ENCODE measurements around the gene PLCB4.

Gene PLCB4

GRCh38 chr20:9508240-9508661 is 439.4 kb downstream of the PLCB4 start:
- DNase-seq: no peak

DNA sequence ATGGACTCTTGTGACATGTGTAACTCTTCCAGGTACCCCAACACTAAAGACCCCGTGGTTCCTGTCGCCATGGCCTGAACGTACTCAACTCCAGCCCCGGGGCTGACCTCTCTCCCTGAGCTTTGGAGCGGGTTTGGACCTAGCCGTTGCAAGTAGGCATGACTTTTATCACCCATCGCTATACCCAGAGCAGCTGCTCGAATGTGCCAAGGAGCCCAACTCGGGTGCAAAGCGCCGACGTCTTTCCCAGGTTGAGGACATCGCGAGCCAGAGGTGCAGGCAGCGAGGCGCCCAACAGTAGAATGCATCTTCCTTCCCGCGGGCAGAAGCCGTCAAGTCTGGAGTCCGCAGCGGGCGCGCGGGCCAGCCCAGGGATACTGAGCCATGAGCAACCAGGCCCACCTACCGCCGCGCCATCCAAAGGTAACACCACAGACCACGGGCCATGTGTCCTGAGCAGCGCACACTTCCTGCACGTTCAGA is 439.9 kb downstream of the PLCB4 start:
- no peak for DNase-seq

GRCh38 chr20:9509246-9509645 is 440.4 kb downstream of the PLCB4 start:
- DNase-seq: no peak

DNA sequence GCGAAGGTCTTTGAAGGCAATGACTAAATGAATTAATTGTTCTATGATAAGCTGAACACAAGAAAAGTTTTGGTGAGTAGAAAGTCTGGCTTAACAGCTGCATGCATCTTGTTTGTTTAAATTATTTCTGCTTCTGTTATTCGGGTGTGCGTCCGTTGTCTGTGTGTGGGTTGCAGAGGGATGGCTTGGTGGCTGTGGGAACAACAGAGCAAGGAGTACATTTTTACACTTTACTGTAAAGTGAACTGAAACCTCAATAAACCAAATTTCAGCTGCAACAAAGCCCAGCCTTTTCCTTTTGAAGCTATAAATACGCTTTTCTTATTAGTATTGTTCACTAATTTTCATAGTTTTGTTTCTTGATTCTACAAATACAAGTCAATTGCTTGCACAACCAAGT is 442.0 kb downstream of the PLCB4 start:
- DNase-seq: no peak

DNA sequence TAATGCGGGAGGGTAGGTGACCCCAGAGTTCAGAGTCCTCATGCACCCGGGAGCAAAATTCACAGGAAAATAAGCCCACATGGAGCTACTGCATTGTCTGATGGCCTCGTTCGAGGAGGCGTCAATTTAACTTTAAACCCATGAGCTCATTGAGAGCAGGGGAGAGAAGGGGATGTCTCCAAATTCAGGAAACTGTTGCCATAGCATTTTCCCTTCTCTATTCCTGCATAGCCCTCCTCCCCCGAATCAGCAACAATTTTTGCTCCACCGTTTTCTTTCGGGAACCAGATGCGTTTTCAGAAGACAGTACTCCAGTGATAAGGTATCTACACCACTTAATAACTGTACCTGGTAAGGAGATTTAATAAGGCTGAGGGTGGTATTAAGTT is 445.2 kb downstream of the PLCB4 start:
- DNase-seq: no peak

- DNase-seq: no peak
Observed at GRCh38 chr20:9514461-9515213, 445.8 kb downstream of the PLCB4 start, which contains the start of gene LAMP5. LAMP5 (plus strand) TSS chr20:9514590; CDS start chr20:9514853, 263 bp downstream.

GRCh38 chr20:9515214-9515585 is 446.3 kb downstream of the PLCB4 start:
- DNase-seq: no peak

- no peak for DNase-seq
Observed at GRCh38 chr20:9515741-9516233, 446.9 kb downstream of the PLCB4 start.

DNA sequence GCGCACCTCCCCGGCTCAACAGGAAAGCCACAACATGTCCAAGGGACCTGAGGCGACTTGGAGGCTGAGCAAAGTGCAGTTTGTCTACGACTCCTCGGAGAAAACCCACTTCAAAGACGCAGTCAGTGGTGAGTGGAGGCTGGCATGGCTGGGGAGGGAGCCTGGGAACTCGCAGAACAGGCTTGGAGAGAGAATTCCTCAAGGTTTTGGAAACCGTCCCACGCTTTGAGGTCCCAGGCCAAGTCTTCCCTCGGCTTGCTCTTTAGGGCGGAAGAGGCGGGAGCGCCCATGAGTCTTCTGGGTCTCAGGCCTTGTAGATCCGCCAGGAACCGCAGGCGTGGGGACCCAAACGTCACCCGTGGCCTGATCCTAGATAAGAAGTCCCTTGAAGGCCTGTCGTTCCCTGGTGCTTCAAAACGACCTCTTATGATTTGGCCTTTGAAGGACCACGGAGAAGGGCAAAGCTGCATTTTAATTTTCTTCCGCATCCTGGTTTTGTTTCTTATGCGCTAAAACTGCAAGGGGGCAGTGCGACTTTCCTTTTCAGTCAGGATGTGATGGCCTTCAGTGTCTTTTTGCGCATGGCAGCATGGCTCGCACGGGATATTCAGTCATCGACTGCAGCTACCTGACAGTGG is 447.5 kb downstream of the PLCB4 start:
- no peak for DNase-seq

DNA sequence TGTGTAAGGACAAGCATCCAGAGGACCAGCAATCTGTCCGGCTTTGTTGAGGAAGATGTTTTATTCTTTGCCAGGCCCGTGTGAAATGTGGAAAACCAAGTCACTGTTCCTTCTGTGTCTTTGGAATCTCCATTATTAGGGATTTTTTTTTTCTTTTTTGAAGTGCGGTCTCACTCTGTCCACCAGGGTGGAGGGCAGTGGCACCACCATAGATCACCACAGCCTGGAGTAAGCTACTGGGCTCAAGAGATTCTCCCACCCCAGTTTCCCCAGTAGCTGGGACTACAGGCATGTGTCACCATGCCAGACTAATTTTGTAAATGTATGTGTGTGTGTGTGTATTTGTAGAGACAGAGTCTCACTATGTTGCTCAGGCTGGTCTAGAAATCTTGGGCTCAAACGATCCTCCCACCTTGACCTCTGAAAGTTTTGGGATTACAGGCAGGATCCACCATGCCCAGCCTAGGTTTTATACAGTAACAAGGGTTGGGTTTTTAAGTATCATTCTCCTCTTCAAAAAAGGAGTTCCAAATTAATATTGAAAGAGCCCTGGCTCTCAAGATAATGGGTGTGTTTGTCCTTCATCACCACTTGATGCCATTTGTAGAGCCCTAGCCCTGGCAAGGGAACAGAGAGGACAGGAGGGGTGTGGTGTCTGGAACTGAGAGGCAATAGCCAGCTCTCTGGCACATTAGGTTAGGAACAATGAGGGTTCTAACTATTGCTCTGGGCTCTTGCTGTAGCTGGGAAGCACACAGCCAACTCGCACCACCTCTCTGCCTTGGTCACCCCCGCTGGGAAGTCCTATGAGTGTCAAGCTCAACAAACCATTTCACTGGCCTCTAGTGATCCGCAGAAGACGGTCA is 448.6 kb downstream of the PLCB4 start:
- DNase-seq: no peak

GRCh38 chr20:9518576-9519175 is 449.8 kb downstream of the PLCB4 start:
- no peak for DNase-seq

- DNase-seq: no peak
Observed at GRCh38 chr20:9520086-9520485, 451.2 kb downstream of the PLCB4 start.

DNA sequence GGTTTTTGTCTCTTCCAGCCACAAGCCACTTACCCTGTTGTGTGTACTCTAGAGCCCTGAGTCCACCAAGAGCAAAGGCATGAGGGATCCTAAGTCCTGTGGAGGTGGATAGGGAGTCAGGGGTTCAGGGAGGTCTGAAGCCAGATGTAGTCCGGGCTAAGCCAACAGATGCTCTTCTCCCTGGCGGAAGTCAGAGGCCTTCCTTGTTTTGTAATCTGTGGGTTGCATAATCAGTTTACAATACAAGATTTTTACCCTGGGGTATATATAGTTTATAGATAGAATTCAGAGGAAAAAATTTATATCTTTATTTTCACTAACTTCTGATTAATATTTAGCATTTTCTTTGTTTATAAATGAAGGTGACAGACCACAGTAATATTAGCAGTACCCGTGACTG is 454.7 kb downstream of the PLCB4 start:
- no peak for DNase-seq

Data from AML-193 (cell line).